Stimulated activated CD8-positive, alpha-beta memory T cell treated with anti-CD3 and anti-CD28 coated beads, Interleukin-15, amount 100 ng/mL, for 4 hours (primary cell): ENCODE data around the gene SVOP.
A peak's percentile ranks its signal among the peaks of the same experiment; 100 is the strongest.
"Not testable (repeated sequence)": the region's sequence is repeated elsewhere in the genome, so short reads cannot be mapped to it uniquely, and the experiment has no call there.

ENCODE experiments used
- DNase-seq, 2 donors: peaks; one replicate each; pipeline ENCODE4 v3.0.0-alpha.2; 2020; ENCODE audit warnings: low read depth in 2 of 2

Gene SVOP

GRCh38 chr12:108888031-108888430 is 132.8 kb downstream of the SVOP start:
- DNase-seq, result no peak

GRCh38 chr12:108886873-108887629 is 133.8 kb downstream of the SVOP start:
- no peak for DNase-seq

- DNase-seq, result peak; percentile 4 to 19
Observed at GRCh38 chr12:108884116-108885012, 136.5 kb downstream of the SVOP start.

- no peak for DNase-seq
Observed at GRCh38 chr12:108881953-108882352, 138.9 kb downstream of the SVOP start.

- DNase-seq, result no peak
Observed at GRCh38 chr12:108879615-108880254, 141.1 kb downstream of the SVOP start, which contains the start of gene DAO. DAO (plus strand) TSS chr12:108880092; CDS start chr12:108885007, 4,915 bp downstream.

GRCh38 chr12:108876550-108876949 is 144.3 kb downstream of the SVOP start:
- DNase-seq, result no peak

GRCh38 chr12:108875682-108876361 is 145.0 kb downstream of the SVOP start:
- DNase-seq, result no peak

GRCh38 chr12:108875280-108875679 is 145.6 kb downstream of the SVOP start:
- DNase-seq, result no peak

GRCh38 chr12:108868781-108869180 is 152.1 kb downstream of the SVOP start:
- DNase-seq, result no peak

GRCh38 chr12:108866083-108866482 is 154.8 kb downstream of the SVOP start:
- not testable (repeated sequence) for DNase-seq

GRCh38 chr12:108865169-108865568 is 155.7 kb downstream of the SVOP start:
- DNase-seq, result no peak

GRCh38 chr12:108862588-108862959 is 158.3 kb downstream of the SVOP start:
- DNase-seq, result no peak

GRCh38 chr12:108861878-108862587 is 158.8 kb downstream of the SVOP start:
- DNase-seq, result no peak

GRCh38 chr12:108860443-108860842 is 160.4 kb downstream of the SVOP start:
- no peak for DNase-seq

- DNase-seq, result no peak
Observed at GRCh38 chr12:108859923-108860291, 161.0 kb downstream of the SVOP start.

GRCh38 chr12:108859141-108859922 is 161.5 kb downstream of the SVOP start:
- not testable (repeated sequence) for DNase-seq

- no peak for DNase-seq
Observed at GRCh38 chr12:108858311-108859074, 162.4 kb downstream of the SVOP start.
